Measurements from ENCODE around the gene CPN1.

The CPN1 gene

DNA sequence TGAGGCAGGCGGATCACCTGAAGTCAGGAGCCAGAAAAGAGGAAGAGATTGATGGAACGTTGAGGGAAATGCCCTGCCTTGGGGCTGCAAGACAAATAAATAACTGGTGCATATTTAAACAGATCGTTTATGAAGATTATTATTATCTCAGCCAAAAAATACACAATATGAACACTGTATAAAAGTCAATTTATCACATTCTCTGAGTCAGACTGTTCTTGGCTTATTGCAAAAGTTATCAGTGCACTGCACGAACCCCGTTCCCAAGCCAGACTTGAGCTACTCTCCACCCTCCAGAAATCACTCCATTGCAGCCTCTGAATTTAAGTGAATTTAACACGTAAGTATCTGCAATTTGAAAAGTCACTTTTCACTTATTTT is 73.5 kb downstream of the CPN1 start:
- peaks cover 12% of the 10 kb centered on the region for H3K4me1 ChIP-seq (ENCODE audit: insufficient read depth, low read length)

DNA sequence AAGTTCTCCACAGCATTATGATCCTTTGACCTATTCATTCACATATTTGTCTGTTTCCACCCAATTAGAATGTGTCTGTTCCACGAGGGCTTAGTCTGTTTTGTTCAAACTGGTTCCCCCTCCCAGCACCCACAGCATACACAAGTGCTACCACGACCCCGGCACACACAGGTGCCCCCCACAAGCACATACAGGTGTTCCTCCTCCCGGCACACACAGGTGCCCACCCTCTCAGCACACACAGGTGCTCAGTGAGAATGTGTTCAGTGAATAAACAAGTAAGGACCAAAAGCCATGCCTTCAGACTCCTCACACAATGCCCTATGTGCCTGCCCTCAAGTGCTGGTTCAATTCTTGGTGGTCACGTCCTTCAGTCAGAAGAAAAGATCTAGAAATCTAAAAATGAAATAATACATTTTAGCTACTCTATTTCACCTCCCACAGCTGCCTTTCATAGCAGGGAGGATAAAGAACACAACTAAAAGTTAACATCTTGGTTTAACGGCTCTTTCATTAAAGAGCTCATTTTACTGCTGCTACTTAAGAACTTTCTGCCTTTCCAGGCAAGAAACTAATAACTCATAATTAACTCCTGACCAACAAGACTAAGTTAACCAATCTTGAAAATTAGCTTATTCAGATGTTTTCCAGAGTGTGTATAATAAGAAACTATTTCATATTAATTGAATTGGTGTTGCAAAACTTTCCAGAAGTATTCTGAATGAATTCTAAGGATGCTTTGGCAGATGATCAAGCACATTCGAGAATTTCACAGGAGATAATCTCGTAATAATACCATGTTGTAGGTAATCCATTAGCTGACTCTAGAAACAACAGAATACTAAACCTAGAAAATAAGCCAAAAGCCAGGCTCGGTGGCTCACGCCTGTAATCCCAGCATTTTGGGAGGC is 74.2 kb downstream of the CPN1 start:
- no peaks in the 10 kb centered on the region for H3K9me3 ChIP-seq (ENCODE audit: insufficient read depth, low read depth, low read length)
- no peaks in the 10 kb centered on the region for H3K36me3 ChIP-seq (ENCODE audit: insufficient read depth, low read length)
- no peak overlapping the region for H3K27ac ChIP-seq (ENCODE audit: low read depth, low read length)
- WGBS, result 80% methylated on average over 10 of the region's 10 CpGs
- peak overlapping the region; percentile 77; the same call in 1 of the 2 replicates for H3K4me3 ChIP-seq (ENCODE audit: low read length)
- peaks cover 12% of the 10 kb centered on the region for H3K27me3 ChIP-seq (ENCODE audit: insufficient read depth, low read length)
- H3K4me1 ChIP-seq (ENCODE audit: insufficient read depth, low read length), result peaks cover 12% of the 10 kb centered on the region
- H3K9ac ChIP-seq (ENCODE audit: low read depth, low read length), result 0 out of 2 replicates have a peak overlapping the region, but pooled peaks have one; percentile 22

More for the DNA sequence above, 73.5 kb downstream of the CPN1 start:
- no peak overlapping the region for H3K27ac ChIP-seq (ENCODE audit: low read depth, low read length)
- no peak overlapping the region for H3K9ac ChIP-seq (ENCODE audit: low read depth, low read length)
- peaks cover 12% of the 10 kb centered on the region for H3K27me3 ChIP-seq (ENCODE audit: insufficient read depth, low read length)
- no peaks in the 10 kb centered on the region for H3K36me3 ChIP-seq (ENCODE audit: insufficient read depth, low read length)
- 57% methylated on average over 5 of the region's 6 CpGs for WGBS
- peak overlapping the region; percentile 77 for H3K4me3 ChIP-seq (ENCODE audit: low read length)
- H3K9me3 ChIP-seq (ENCODE audit: insufficient read depth, low read depth, low read length), result no peaks in the 10 kb centered on the region

DNA sequence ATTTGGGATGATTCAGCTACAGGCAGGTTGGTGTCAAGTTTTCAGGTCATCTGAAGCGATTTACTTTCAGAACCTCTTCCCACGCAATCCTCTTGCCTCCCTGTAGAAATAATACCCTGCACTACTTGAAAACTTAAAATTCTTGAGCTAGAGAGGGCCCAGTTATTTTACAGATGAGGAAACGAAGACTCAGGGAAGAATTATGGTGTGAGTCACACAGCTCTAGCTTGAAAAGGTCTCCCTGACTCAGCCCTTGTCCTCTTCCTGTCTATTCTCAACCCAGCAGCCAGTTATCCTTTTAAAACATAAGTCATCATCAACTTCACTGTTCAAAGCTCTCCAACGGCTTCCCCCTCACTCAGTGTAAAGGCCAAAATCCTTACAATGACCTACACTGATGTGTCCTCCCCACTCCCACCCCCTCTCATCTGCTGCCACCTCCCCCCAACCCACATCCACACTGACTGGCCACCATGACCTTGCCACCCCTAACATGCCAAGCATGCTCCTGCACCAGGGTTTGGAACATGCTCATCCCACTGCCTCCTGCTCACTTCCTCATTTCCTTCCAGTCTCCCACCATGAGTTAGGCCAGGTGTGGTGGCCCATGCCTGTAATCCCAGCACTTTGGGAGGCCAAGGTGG is 75.3 kb downstream of the CPN1 start:
- peaks cover 12% of the 10 kb centered on the region for H3K4me1 ChIP-seq (ENCODE audit: insufficient read depth, low read length)
- H3K9ac ChIP-seq (ENCODE audit: low read depth, low read length), result no peak overlapping the region
- no peak overlapping the region for H3K4me3 ChIP-seq (ENCODE audit: low read length)
- H3K9me3 ChIP-seq (ENCODE audit: insufficient read depth, low read depth, low read length), result no peaks in the 10 kb centered on the region
- H3K36me3 ChIP-seq (ENCODE audit: insufficient read depth, low read length), result no peaks in the 10 kb centered on the region
- H3K27me3 ChIP-seq (ENCODE audit: insufficient read depth, low read length), result peaks cover 12% of the 10 kb centered on the region
- 36% methylated on average over 4 of the region's 4 CpGs for WGBS
- H3K27ac ChIP-seq (ENCODE audit: low read depth, low read length), result peak overlapping the region; percentile 29

DNA sequence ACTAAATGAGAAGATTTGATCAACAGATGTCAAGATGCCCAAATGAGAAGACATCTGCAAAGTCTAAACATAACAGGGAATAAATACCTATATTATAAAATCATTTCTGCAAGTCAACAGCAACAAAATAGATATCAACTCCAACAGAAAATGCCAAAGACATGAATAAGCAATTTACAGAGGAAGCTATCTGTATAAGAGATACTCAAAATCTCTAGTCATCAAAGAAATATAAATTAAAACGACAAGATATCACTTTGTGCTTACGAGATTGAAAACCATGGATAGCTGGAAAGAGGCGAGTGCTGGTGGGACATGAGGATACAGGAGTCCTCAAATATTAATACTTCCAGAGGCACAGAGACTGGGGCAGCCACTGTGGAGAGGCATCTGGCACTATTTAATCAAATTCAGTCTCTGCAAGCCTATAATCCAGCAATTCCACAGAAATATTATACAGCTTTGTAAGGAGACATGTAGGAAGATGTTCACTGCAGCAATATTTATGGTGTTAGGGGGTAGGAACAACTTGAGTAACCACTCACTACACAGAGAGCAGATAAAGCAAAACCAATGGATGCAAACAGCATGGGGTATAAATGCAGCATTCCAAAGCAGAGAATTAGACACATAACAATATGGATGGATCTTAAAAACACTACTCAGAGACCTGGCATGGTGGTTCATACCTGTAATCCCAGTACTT is 76.7 kb downstream of the CPN1 start:
- Histone ChIP-seq H3K36me3 (ENCODE audit: insufficient read depth, low read length) (no peaks in the 10 kb centered on the region), H3K27me3 (ENCODE audit: insufficient read depth, low read length) (peaks cover 3% of the 10 kb centered on the region; the same call in 1 of the 2 replicates), H3K4me1 (ENCODE audit: insufficient read depth, low read length) (peaks cover 18% of the 10 kb centered on the region), H3K4me3 (ENCODE audit: low read length) (no peak overlapping the region), H3K9ac (ENCODE audit: low read depth, low read length) (no peak overlapping the region), H3K9me3 (ENCODE audit: insufficient read depth, low read depth, low read length) (no peaks in the 10 kb centered on the region), H3K27ac (ENCODE audit: low read depth, low read length) (no peak overlapping the region)
- WGBS, result 89% methylated on average over 3 of the region's 3 CpGs

DNA sequence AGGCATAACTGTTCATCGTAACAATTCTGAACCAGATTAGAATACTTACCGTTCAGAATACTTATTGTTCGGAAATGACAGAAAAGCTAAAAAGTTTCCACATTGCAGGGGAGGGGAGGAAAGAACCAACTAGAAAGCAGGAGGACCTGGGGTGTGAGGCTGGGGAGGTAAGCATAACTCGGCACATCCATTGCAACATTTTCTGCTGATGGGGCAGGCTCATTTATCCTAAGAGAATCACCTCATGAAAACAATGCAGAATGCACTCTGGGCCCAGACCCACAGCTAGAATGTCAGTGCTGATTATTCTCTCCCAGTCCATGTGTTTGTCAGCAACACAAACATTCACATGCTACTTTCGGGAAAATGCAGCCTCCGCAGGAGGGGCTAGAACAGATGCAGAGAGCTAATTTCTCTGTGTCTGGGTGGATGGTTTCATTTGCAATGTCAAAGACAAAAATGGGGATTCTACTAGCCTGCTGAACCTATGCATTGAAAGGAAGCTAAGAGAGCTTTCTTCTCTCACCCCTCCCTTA is 81.5 kb downstream of the CPN1 start:
- no peak overlapping the region for H3K4me3 ChIP-seq (ENCODE audit: low read length)
- peaks cover 12% of the 10 kb centered on the region for H3K4me1 ChIP-seq (ENCODE audit: insufficient read depth, low read length)
- no peak overlapping the region for H3K9ac ChIP-seq (ENCODE audit: low read depth, low read length)
- 82% methylated on average over 6 of the region's 6 CpGs for WGBS
- no peaks in the 10 kb centered on the region for H3K27me3 ChIP-seq (ENCODE audit: insufficient read depth, low read length)
- no peaks in the 10 kb centered on the region for H3K9me3 ChIP-seq (ENCODE audit: insufficient read depth, low read depth, low read length)
- H3K27ac ChIP-seq (ENCODE audit: low read depth, low read length), result no peak overlapping the region
- no peaks in the 10 kb centered on the region for H3K36me3 ChIP-seq (ENCODE audit: insufficient read depth, low read length)

DNA sequence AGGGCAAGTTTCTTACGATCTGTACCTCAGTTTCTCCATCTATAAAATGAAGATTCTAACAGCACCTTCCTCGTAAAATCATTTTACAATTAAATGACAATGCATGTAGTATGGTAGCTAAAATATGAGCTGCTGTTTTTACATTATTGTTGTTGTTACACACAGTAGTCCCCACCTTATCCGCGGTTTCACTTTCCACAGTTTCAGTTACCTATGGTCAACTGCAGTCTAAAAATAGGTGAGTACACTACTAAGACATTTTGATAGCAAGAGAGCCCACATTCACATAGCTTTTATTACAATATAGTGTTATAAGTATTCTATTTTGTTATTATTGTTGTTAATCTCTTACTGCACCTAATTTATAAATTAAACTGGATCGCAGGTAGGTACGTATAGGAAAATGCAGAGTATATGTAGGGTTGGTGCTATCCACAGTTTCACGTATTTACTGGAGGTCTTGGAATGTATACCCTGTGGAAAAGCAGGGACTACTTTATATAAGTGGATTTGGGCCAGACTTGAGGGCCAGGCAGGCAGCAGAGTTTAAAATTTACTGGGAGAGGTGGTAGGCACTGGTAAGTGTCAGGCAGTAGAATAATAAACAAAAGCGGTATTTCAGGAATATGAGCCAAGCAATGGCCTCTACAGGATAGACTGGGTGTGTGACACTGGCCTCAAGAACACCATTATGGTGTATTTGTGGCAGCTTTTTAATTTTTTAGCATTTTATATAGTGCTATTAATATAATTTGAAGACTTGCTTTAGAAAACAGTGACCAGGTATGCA is 82.2 kb downstream of the CPN1 start:
- WGBS, result 93% methylated on average over 6 of the region's 8 CpGs
- H3K4me3 ChIP-seq (ENCODE audit: low read length), result no peak overlapping the region
- no peak overlapping the region for H3K27ac ChIP-seq (ENCODE audit: low read depth, low read length)
- H3K9me3 ChIP-seq (ENCODE audit: insufficient read depth, low read depth, low read length), result no peaks in the 10 kb centered on the region
- peaks cover 13% of the 10 kb centered on the region for H3K4me1 ChIP-seq (ENCODE audit: insufficient read depth, low read length)
- no peaks in the 10 kb centered on the region for H3K27me3 ChIP-seq (ENCODE audit: insufficient read depth, low read length)
- H3K36me3 ChIP-seq (ENCODE audit: insufficient read depth, low read length), result no peaks in the 10 kb centered on the region
- H3K9ac ChIP-seq (ENCODE audit: low read depth, low read length), result no peak overlapping the region

DNA sequence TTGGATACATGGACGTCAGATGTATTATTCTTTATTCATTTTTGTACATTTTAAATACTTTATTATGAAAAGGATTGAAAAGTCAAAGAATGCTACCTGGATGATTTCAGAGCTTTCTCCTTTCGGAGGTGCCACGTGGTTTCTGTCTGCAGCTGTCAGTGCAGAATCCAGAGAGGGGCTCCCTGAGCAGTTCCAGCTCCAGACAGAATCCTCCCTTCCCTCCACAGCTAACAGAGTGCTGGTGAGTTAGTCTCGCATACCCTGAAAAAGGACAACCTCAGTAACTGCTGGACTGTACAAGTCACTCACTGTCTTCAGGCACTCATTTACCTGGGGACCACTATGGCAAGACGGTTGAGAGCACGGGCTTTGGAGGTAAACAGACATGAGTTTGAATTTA is 82.8 kb downstream of the CPN1 start:
- Histone ChIP-seq H3K4me3 (ENCODE audit: low read length) (no peak overlapping the region), H3K9ac (ENCODE audit: low read depth, low read length) (no peak overlapping the region), H3K4me1 (ENCODE audit: insufficient read depth, low read length) (peaks cover 15% of the 10 kb centered on the region), H3K9me3 (ENCODE audit: insufficient read depth, low read depth, low read length) (no peaks in the 10 kb centered on the region), H3K36me3 (ENCODE audit: insufficient read depth, low read length) (no peaks in the 10 kb centered on the region), H3K27me3 (ENCODE audit: insufficient read depth, low read length) (no peaks in the 10 kb centered on the region), H3K27ac (ENCODE audit: low read depth, low read length) (no peak overlapping the region)
- WGBS, result 94% methylated on average over 5 of the region's 6 CpGs

DNA sequence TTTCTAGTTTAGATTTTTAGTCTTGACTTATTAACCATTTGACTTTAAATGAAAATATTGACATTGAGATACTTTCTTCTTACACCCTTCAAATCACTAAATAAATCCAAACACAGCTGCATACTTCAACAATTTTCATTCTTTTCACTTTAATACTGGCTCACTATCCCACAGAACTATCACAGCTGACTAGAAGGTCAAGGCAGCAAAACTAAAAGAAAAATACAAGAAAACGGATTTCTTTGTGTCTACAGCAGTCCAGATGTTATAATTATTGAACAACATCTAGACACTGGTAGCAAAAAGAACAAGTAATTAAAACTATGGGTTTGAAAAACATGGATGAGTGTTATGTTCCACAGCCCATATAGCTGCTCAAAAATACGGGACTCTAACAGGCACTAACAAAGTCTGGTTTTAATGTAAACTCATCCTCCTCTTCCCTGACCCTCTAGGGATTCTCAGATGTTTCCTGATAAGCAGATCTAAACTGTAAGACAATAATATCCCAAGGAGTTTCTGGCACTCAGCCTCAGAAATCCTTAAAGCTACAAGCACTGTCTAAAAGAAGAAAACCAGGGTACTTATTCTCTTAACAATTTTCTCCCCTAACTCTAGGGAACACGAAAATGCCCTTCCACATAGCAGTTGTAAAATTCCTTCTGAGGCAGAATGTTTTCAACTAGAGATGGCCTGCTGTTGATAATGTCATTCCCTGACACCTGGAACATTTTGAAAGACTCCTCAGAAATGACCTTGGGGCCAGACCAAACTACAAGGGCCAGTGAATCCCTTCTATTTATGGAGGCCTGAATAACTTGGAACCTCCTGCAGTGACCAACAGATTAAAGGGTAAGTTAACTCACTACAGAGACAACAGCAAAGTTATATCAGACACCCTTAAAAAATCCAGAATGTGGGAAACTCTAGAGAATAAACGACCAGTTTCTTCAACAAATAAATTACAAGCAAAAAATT is 84.7 kb downstream of the CPN1 start:
- H3K4me3 ChIP-seq (ENCODE audit: low read length), result no peak overlapping the region
- H3K27me3 ChIP-seq (ENCODE audit: insufficient read depth, low read length), result no peaks in the 10 kb centered on the region
- no peaks in the 10 kb centered on the region for H3K36me3 ChIP-seq (ENCODE audit: insufficient read depth, low read length)
- no peaks in the 10 kb centered on the region for H3K9me3 ChIP-seq (ENCODE audit: insufficient read depth, low read depth, low read length)
- H3K27ac ChIP-seq (ENCODE audit: low read depth, low read length), result no peak overlapping the region
- WGBS, result 75% methylated on average over 4 of the region's 4 CpGs
- peaks cover 15% of the 10 kb centered on the region for H3K4me1 ChIP-seq (ENCODE audit: insufficient read depth, low read length)
- no peak overlapping the region for H3K9ac ChIP-seq (ENCODE audit: low read depth, low read length)

DNA sequence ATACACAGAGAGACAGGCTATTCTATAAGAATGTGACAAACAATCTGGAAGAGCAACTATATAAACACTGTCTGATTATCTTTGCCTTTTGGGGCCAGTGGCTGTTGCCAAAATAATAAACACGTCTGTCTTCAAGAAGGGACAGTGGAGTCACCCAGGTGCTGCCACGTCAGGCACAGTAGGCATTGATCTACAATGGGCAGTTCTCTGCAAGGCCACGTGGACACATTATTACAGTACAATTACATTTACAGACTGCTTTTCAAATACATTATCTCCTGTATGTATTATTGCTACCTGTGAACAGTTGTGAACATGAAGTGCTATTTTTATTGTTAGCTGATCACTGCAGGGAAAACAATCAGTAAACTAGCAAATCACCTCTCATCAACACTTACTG is 86.0 kb downstream of the CPN1 start:
- Histone ChIP-seq H3K4me3 (ENCODE audit: low read length) (no peak overlapping the region), H3K36me3 (ENCODE audit: insufficient read depth, low read length) (no peaks in the 10 kb centered on the region), H3K27ac (ENCODE audit: low read depth, low read length) (no peak overlapping the region), H3K9ac (ENCODE audit: low read depth, low read length) (no peak overlapping the region), H3K4me1 (ENCODE audit: insufficient read depth, low read length) (peaks cover 15% of the 10 kb centered on the region), H3K27me3 (ENCODE audit: insufficient read depth, low read length) (no peaks in the 10 kb centered on the region), H3K9me3 (ENCODE audit: insufficient read depth, low read depth, low read length) (no peaks in the 10 kb centered on the region)
- 90% methylated on average over 3 of the region's 3 CpGs for WGBS

DNA sequence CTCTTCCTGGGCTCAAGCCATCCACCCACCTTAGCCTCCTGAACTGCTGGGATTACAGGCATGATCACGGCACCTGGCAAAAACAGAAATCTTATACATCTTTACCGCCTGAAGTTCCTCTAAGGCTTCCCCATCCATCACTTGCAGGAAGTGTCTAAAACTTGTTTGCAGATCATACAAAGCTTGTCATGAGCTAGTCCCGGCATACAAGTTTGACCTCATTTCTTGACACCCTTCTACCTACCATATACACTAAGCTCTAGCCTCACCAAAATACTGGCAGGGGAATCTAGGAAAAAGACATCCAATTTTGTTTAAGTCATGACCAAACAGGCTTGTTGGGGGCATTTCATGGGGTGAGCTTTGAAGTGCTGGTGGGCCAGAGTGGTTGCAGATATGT is 86.4 kb downstream of the CPN1 start:
- Histone ChIP-seq H3K4me1 (ENCODE audit: insufficient read depth, low read length) (peaks cover 11% of the 10 kb centered on the region), H3K9me3 (ENCODE audit: insufficient read depth, low read depth, low read length) (no peaks in the 10 kb centered on the region), H3K4me3 (ENCODE audit: low read length) (no peak overlapping the region), H3K36me3 (ENCODE audit: insufficient read depth, low read length) (no peaks in the 10 kb centered on the region), H3K27me3 (ENCODE audit: insufficient read depth, low read length) (no peaks in the 10 kb centered on the region), H3K9ac (ENCODE audit: low read depth, low read length) (no peak overlapping the region), H3K27ac (ENCODE audit: low read depth, low read length) (no peak overlapping the region)
- WGBS, result 96% methylated on average over 3 of the region's 3 CpGs

Measured in HUES64 (cell line).